ENCODE results near the gene MBD1.
"Not testable (repeated sequence)": the region's sequence is repeated elsewhere in the genome, so short reads cannot be mapped to it uniquely, and the experiment has no call there.

Gene MBD1

GRCh38 chr18:50273203-50274043 is 7.9 kb downstream of the MBD1 start:
- no peak for DNase-seq

GRCh38 chr18:50272568-50272967 is 8.8 kb downstream of the MBD1 start:
- DNase-seq, result no peak

- DNase-seq, result peak; percentile 80
Measured at GRCh38 chr18:50268022-50268747, 13.1 kb downstream of the MBD1 start.

GRCh38 chr18:50266248-50266704 is 15.0 kb downstream of the MBD1 start, which contains the start of gene CFAP53:
TSS of gene CFAP53 (minus strand) at chr18:50266495. CDS start at chr18:50266404, 91 bp downstream.
- peak; percentile 87 for DNase-seq

- DNase-seq, result no peak
Measured at GRCh38 chr18:50262977-50263376, 18.3 kb downstream of the MBD1 start.

- DNase-seq, result no peak
Measured at GRCh38 chr18:50250935-50251334, 30.4 kb downstream of the MBD1 start.

- no peak for DNase-seq
Measured at GRCh38 chr18:50249576-50249975, 31.7 kb downstream of the MBD1 start.

GRCh38 chr18:50247561-50247960 is 33.8 kb downstream of the MBD1 start:
- DNase-seq, result no peak

- not testable (repeated sequence) for DNase-seq
Measured at GRCh38 chr18:50241768-50242167, 39.6 kb downstream of the MBD1 start.

GRCh38 chr18:50240080-50240563 is 41.2 kb downstream of the MBD1 start:
- no peak for DNase-seq

GRCh38 chr18:50232419-50232818 is 48.9 kb downstream of the MBD1 start:
- no peak for DNase-seq

- no peak for DNase-seq
Measured at GRCh38 chr18:50231621-50232020, 49.7 kb downstream of the MBD1 start.

- not testable (repeated sequence) for DNase-seq
Measured at GRCh38 chr18:50220249-50220648, 61.1 kb downstream of the MBD1 start.

Data from activated gamma-delta T cell treated with Interleukin-2 at 50 U/mL for 16 hours (primary cell).